ENCODE measurements around the gene SYNE3. TPM values are rescaled to one million over a fixed set of nuclear protein-coding genes. Genes with fewer than 3 reads are reported as not detected.

SYNE3 gene
- total RNA-seq, 4 donors from 2014 or later: 46.9 to 109 (median 88.6) TPM

- no peak for TF ChIP-seq CTCF (IDR thresholded peaks at IDR 0.05)
- ATAC-seq (ENCODE audit: low FRiP score) (peak; percentile 1), DNase-seq (ENCODE audit: low spot score) (no peak)
Observed at GRCh38 chr14:95535226-95536021, 19.0 kb upstream of the SYNE3 start.

- ATAC-seq (ENCODE audit: low FRiP score): peak; percentile 96
- no peak for TF ChIP-seq CTCF (IDR thresholded peaks at IDR 0.05)
- DNase-seq (ENCODE audit: low spot score): peak; percentile 96
Observed at GRCh38 chr14:95534299-95535225, 18.1 kb upstream of the SYNE3 start, which contains the start of gene GLRX5. TSS of gene GLRX5 (plus strand) at chr14:95535050. CDS start at chr14:95535090, 40 bp downstream.

- ATAC-seq (ENCODE audit: low FRiP score) (no peak), DNase-seq (ENCODE audit: low spot score) (no peak)
- TF ChIP-seq CTCF (IDR thresholded peaks at IDR 0.05): no peak
Observed at GRCh38 chr14:95533822-95534221, 17.4 kb upstream of the SYNE3 start.

GRCh38 chr14:95533391-95533821, 17.0 kb upstream of the SYNE3 start:
- ATAC-seq (ENCODE audit: low FRiP score) (no peak), DNase-seq (ENCODE audit: low spot score) (no peak)

GRCh38 chr14:95531969-95532368, 15.5 kb upstream of the SYNE3 start:
- no peak for ATAC-seq (ENCODE audit: low FRiP score)
- TF ChIP-seq CTCF (IDR thresholded peaks at IDR 0.05): no peak
- no peak for DNase-seq (ENCODE audit: low spot score)

More at GRCh38 chr14:95533391-95533821, 17.0 kb upstream of the SYNE3 start:
- TF ChIP-seq CTCF (IDR thresholded peaks at IDR 0.05): no peak

- no peak for DNase-seq (ENCODE audit: low spot score)
- no peak for ATAC-seq (ENCODE audit: low FRiP score)
- no peak for TF ChIP-seq CTCF (IDR thresholded peaks at IDR 0.05)
Observed at GRCh38 chr14:95531473-95531872, 15.0 kb upstream of the SYNE3 start.

Data from omental fat pad (tissue), 4 donors.